ENCODE data around the gene IGFALS. TPM values are rescaled to one million over a fixed set of nuclear protein-coding genes. Genes with fewer than 3 reads are reported as not detected.

The IGFALS gene
- polyA plus RNA-seq, 1 donor from 2014 or later, result 1.2 TPM

DNA sequence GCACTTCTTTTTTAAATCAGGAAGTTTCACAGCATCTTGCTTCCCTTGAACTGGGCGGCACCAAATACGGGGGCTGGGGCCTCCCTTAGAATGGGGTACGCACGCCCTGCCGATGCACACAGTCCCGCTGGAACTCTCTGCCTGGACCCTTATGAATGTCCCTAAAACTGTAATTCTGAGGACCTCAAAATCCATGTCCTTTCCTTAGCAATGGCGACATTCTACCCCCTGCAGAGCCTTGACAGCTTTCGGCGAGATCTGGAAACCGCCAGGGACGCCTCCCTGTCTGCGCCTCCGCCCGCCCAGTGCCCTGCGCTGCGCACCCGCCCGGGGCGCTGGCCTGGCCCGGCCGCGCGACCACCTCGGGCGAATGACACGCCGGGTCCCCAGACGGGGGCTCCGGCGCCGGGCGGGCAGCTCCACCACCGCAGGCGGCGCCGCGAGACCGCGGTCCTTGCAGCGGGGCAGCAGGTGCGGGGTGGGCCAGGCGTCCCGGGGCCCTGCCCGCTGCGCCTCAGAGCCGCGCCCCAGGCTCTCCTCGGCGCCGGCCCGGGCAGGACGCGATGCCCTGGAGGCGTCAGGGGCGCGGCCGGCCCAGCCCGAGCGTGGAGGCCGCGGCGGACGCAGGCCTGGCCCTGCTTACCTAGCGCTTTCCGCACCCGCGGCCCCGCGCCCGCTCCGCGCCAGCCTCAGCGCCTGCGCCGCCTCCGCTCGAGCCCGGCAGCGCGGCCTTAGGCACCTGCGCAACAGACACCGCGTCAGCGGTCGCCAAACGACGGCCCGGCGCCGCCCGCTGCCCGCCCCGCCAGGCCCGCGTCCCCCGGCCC, 32.6 kb upstream of the IGFALS start:
- no peaks in the 10 kb centered on the region for H3K36me3 ChIP-seq (ENCODE audit: insufficient read depth, low read length)
- H3K27me3 ChIP-seq (ENCODE audit: insufficient read depth, low read depth, low read length), result no peaks in the 10 kb centered on the region
- H3K27ac ChIP-seq (ENCODE audit: low read length), result peak overlapping the region; percentile 42
- peak overlapping the region; percentile 68 for H3K9ac ChIP-seq (ENCODE audit: low read length)
- peaks cover 31% of the 10 kb centered on the region for H3K79me2 ChIP-seq (replicated peaks; ENCODE audit: insufficient read depth, low read length)
- H4K20me1 ChIP-seq (ENCODE audit: insufficient read depth), result no peaks in the 10 kb centered on the region
- TF ChIP-seq TAF1 (IDR thresholded peaks at IDR 0.05; ENCODE audit: low read depth) (no peak), EP300 (conservative IDR thresholded peaks at IDR 0.05; ENCODE audit: poor library complexity, severe bottlenecking) (no peak), SMC3 (conservative IDR thresholded peaks at IDR 0.05; ENCODE audit: poor library complexity) (no peak), EZH2 (IDR thresholded peaks at IDR 0.05; ENCODE audit: borderline replicate concordance, insufficient read depth, low read length, poor library complexity, severe bottlenecking) (no peak), RAD21 (conservative IDR thresholded peaks at IDR 0.05) (no peak), POLR2AphosphoS5 (IDR thresholded peaks at IDR 0.05) (no peak), MXI1 (conservative IDR thresholded peaks at IDR 0.05; ENCODE audit: poor library complexity, severe bottlenecking) (no peak)
- TF ChIP-seq, protein P1, sequence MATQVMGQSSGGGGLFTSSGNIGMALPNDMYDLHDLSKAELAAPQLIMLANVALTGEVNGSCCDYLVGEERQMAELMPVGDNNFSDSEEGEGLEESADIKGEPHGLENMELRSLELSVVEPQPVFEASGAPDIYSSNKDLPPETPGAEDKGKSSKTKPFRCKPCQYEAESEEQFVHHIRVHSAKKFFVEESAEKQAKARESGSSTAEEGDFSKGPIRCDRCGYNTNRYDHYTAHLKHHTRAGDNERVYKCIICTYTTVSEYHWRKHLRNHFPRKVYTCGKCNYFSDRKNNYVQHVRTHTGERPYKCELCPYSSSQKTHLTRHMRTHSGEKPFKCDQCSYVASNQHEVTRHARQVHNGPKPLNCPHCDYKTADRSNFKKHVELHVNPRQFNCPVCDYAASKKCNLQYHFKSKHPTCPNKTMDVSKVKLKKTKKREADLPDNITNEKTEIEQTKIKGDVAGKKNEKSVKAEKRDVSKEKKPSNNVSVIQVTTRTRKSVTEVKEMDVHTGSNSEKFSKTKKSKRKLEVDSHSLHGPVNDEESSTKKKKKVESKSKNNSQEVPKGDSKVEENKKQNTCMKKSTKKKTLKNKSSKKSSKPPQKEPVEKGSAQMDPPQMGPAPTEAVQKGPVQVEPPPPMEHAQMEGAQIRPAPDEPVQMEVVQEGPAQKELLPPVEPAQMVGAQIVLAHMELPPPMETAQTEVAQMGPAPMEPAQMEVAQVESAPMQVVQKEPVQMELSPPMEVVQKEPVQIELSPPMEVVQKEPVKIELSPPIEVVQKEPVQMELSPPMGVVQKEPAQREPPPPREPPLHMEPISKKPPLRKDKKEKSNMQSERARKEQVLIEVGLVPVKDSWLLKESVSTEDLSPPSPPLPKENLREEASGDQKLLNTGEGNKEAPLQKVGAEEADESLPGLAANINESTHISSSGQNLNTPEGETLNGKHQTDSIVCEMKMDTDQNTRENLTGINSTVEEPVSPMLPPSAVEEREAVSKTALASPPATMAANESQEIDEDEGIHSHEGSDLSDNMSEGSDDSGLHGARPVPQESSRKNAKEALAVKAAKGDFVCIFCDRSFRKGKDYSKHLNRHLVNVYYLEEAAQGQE (IDR thresholded peaks at IDR 0.05; ENCODE audit: borderline replicate concordance), result no peak
- TF ChIP-seq, protein P2, sequence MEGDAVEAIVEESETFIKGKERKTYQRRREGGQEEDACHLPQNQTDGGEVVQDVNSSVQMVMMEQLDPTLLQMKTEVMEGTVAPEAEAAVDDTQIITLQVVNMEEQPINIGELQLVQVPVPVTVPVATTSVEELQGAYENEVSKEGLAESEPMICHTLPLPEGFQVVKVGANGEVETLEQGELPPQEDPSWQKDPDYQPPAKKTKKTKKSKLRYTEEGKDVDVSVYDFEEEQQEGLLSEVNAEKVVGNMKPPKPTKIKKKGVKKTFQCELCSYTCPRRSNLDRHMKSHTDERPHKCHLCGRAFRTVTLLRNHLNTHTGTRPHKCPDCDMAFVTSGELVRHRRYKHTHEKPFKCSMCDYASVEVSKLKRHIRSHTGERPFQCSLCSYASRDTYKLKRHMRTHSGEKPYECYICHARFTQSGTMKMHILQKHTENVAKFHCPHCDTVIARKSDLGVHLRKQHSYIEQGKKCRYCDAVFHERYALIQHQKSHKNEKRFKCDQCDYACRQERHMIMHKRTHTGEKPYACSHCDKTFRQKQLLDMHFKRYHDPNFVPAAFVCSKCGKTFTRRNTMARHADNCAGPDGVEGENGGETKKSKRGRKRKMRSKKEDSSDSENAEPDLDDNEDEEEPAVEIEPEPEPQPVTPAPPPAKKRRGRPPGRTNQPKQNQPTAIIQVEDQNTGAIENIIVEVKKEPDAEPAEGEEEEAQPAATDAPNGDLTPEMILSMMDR (IDR thresholded peaks at IDR 0.05; ENCODE audit: poor library complexity, severe bottlenecking), result no peak
- H2AFZ ChIP-seq (ENCODE audit: low read depth, low read length), result no peak overlapping the region
- no peaks in the 10 kb centered on the region for H3K9me3 ChIP-seq (ENCODE audit: low read length)
- H3K4me3 ChIP-seq (ENCODE audit: low read length), result peak overlapping the region; percentile 67
- no peaks in the 10 kb centered on the region for H3F3A ChIP-seq (ENCODE audit: insufficient read depth, low read length, poor library complexity, severe bottlenecking)
- no peaks in the 10 kb centered on the region for H3K9me2 ChIP-seq (ENCODE audit: insufficient read depth, low read length)
- peak overlapping the region; percentile 68 for H3K4me2 ChIP-seq (ENCODE audit: low read length)

DNA sequence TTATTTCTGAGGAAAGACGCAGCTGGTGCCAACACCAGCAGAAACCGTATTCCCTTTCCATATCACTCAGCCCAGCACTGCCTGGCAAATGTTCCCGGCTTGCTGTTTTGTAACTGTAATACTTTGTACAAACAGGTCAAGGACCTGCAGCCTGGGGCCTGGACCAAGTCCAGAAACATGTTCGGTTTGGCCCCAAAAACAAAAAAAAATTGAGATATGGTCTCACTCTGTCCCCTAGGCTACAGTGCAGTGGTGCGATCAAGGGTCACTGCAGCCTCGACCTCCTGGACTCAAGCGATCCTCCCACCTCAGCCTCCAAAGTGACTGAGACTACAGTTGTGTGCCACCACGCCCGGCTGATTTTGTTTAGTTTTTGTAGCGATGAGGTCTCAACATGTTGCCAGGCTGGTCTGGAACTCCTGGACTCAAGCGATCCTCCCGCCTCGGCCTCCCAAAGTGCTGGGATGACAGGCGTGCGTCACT, 31.9 kb upstream of the IGFALS start:
- no peaks in the 10 kb centered on the region for H4K20me1 ChIP-seq (ENCODE audit: insufficient read depth)
- H3K27me3 ChIP-seq (ENCODE audit: insufficient read depth, low read depth, low read length), result no peaks in the 10 kb centered on the region
- H3K79me2 ChIP-seq (replicated peaks; ENCODE audit: insufficient read depth, low read length), result peaks cover 31% of the 10 kb centered on the region
- peak overlapping the region; percentile 42 for H3K27ac ChIP-seq (ENCODE audit: low read length)
- H3K9me2 ChIP-seq (ENCODE audit: insufficient read depth, low read length), result no peaks in the 10 kb centered on the region
- peak overlapping the region; percentile 68 for H3K4me2 ChIP-seq (ENCODE audit: low read length)
- peak overlapping the region; percentile 67 for H3K4me3 ChIP-seq (ENCODE audit: low read length)
- no peaks in the 10 kb centered on the region for H3F3A ChIP-seq (ENCODE audit: insufficient read depth, low read length, poor library complexity, severe bottlenecking)
- H3K9ac ChIP-seq (ENCODE audit: low read length), result peak overlapping the region; percentile 68
- TF ChIP-seq EP300 (conservative IDR thresholded peaks at IDR 0.05; ENCODE audit: poor library complexity, severe bottlenecking) (no peak), RAD21 (conservative IDR thresholded peaks at IDR 0.05) (no peak), SMC3 (conservative IDR thresholded peaks at IDR 0.05; ENCODE audit: poor library complexity) (no peak), EZH2 (IDR thresholded peaks at IDR 0.05; ENCODE audit: borderline replicate concordance, insufficient read depth, low read length, poor library complexity, severe bottlenecking) (no peak), MXI1 (conservative IDR thresholded peaks at IDR 0.05; ENCODE audit: poor library complexity, severe bottlenecking) (no peak), TAF1 (IDR thresholded peaks at IDR 0.05; ENCODE audit: low read depth) (no peak), POLR2AphosphoS5 (IDR thresholded peaks at IDR 0.05) (no peak)
- TF ChIP-seq, protein P2 (IDR thresholded peaks at IDR 0.05; ENCODE audit: poor library complexity, severe bottlenecking), result no peak
- TF ChIP-seq, protein P1 (IDR thresholded peaks at IDR 0.05; ENCODE audit: borderline replicate concordance), result no peak
- H2AFZ ChIP-seq (ENCODE audit: low read depth, low read length), result no peak overlapping the region
- no peaks in the 10 kb centered on the region for H3K36me3 ChIP-seq (ENCODE audit: insufficient read depth, low read length)
- no peaks in the 10 kb centered on the region for H3K9me3 ChIP-seq (ENCODE audit: low read length)

Data from neural cell (in vitro differentiated cells).